HepG2 (cell line): ENCODE results near the gene C5. TPM values are rescaled to one million over a fixed set of nuclear protein-coding genes. Genes with fewer than 3 reads are reported as not detected.

Source experiments
- EED ChIP-seq: sonication (generic); formaldehyde crosslinking; IDR thresholded peaks from 2 replicates; pipeline ENCODE4 v1.5.0; 2020; ENCODE audit warnings: mild to moderate bottlenecking, missing genetic modification reagents
- GLMP ChIP-seq: sonication (generic); formaldehyde crosslinking; IDR thresholded peaks from 2 replicates; pipeline ENCODE4 v1.9.0; 2021; ENCODE audit warnings: missing genetic modification reagents, mild to moderate bottlenecking, borderline replicate concordance
- PHF20 ChIP-seq: sonication (generic); formaldehyde crosslinking; IDR thresholded peaks from 2 replicates; pipeline ENCODE4 v1.5.0; 2020; ENCODE audit warnings: mild to moderate bottlenecking, missing genetic modification reagents
- PHF8 ChIP-seq: sonication (generic); formaldehyde crosslinking; IDR thresholded peaks from 2 replicates; pipeline ENCODE4 v1.5.0; 2020; ENCODE audit warnings: missing genetic modification reagents
- ZBTB1 ChIP-seq: sonication (generic); formaldehyde crosslinking; IDR thresholded peaks from 2 replicates; pipeline ENCODE4 v1.4.0; 2020; ENCODE audit warnings: missing genetic modification reagents, borderline replicate concordance
- ZNF567 ChIP-seq: sonication (generic); formaldehyde crosslinking; IDR thresholded peaks from 2 replicates; pipeline ENCODE4 v1.8.1; 2023; ENCODE audit warnings: mild to moderate bottlenecking, missing genetic modification reagents, borderline replicate concordance
- polyA plus RNA-seq, 8 experiments: library from polyadenylated mRNA; depleted of rRNA in 3 of 8; stranded (reverse) in 7 of 8; unstranded in 1 of 8; fragments of >200 nt; fragmentation: Illumina TruSeq in 4 of 8; extraction: Trizol in 4 of 8; gene quantifications; 2 replicates each; pipeline versions ENCODE4 v1.2.1 to v1.2.3, GENCODE V29; 2011 to 2016; ENCODE audit warnings: low read depth in 4 of 8, missing spikeins in 1 of 8, mixed read lengths in 1 of 8; ENCODE audit not compliant: insufficient read depth in 1 of 8
- total RNA-seq, 5 experiments: library from RNA; depleted of rRNA; stranded (reverse); fragments of >200 nt; fragmentation: Illumina TruSeq; extraction: Trizol; gene quantifications; 2 replicates each; pipeline ENCODE4 v1.2.3, GENCODE V29; 2016; ENCODE audit warnings: low read depth in 1 of 5
- TF ChIP-seq, protein P1 (sequence below): IDR thresholded peaks from 2 replicates; pipeline ENCODE4 v1.6.1; 2016; ENCODE audit warnings: low read depth

C5 gene
- total and polyA plus RNA-seq, 2 of the 13 experiments (the other 11 are each of a cell fraction or from before 2014, with no cell fraction given) = 57.6 to 192 TPM

DNA sequence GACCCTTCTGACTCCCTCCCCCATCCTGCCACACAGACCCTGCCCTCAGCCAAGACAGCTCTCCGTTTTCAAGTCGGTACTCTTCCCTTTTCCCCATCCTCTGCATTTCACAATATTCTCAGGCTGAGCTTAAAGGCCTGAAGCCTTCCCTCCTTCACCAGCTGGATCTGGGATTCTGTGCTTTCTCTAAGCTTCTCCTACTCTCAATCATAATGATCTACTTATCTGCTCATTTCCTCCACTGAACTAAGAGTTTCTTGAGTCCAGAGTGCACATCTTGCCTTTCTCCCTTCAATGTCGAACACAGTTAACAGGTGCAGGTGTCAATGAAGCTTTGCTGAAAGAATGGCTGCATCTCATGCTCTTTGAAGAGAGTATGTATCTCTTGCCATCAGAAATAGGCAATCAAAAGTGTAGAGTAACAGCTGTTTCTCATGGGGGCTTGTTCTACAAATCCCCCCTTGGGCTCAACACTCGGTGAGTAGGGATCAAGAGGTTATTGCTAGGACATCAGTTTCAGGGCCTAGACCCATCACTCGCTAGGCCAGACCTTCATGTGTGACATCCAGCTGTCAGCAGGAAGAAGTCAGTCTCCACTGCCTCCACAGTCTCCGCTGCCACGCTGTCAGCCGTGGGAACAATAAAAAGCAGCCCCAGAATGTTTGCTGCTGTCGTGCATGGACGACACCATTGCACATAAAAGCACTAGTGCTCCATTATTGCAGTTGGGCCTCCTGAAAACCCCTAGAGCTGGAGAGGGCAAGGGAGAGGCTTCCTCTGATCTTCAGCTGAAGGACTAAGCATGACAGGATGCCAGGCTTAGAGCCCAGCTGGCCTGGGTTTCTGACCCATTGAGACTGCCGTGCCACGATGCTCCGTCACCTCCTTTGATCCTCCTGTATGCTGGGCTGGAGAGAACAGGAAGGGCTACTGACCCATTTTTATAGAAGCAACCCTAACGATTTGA, 147.2 kb downstream of the C5 start (continued):
- TF ChIP-seq PHF8 (CRISPR knock-in tag) = no peak
- TF ChIP-seq, protein P1, sequence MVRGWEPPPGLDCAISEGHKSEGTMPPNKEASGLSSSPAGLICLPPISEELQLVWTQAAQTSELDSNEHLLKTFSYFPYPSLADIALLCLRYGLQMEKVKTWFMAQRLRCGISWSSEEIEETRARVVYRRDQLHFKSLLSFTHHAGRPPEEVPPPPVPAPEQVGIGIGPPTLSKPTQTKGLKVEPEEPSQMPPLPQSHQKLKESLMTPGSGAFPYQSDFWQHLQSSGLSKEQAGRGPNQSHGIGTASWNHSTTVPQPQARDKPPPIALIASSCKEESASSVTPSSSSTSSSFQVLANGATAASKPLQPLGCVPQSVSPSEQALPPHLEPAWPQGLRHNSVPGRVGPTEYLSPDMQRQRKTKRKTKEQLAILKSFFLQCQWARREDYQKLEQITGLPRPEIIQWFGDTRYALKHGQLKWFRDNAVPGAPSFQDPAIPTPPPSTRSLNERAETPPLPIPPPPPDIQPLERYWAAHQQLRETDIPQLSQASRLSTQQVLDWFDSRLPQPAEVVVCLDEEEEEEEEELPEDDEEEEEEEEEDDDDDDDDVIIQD (CRISPR knock-in tag) = no peak
- TF ChIP-seq EED (CRISPR knock-in tag) = no peak
- no peak for TF ChIP-seq PHF20 (CRISPR knock-in tag)
- no peak for TF ChIP-seq ZBTB1 (CRISPR knock-in tag)
- no peak for TF ChIP-seq GLMP
- no peak for TF ChIP-seq ZNF567 (CRISPR knock-in tag)

Other genes with a start within 250 kb of the C5 start
- 18.1 and 32.6 TPM in 2 replicates for gene PSMD5, start 207.4 kb downstream of the C5 start, total RNA-seq (2016; rRNA removed; fragmentation: Illumina TruSeq; extraction: Trizol)
- 10.6 and 12.7 TPM in 2 replicates for gene PSMD5, start 207.4 kb downstream of the C5 start, polyA plus RNA-seq (2011; rRNA removed)
- 38.9 and 41.3 TPM in 2 replicates for gene PHF19, start 173.1 kb downstream of the C5 start, total RNA-seq (2016; rRNA removed; fragmentation: Illumina TruSeq; extraction: Trizol)
- 25.5 and 29.7 TPM in 2 replicates for gene PHF19, start 173.1 kb downstream of the C5 start, polyA plus RNA-seq (2011; rRNA removed)
- 0.11 and 0.44 TPM in 2 replicates for gene TRAF1, start 123.5 kb downstream of the C5 start, total RNA-seq (2016; rRNA removed; fragmentation: Illumina TruSeq; extraction: Trizol)
- gene TRAF1, start 123.5 kb downstream of the C5 start, polyA plus RNA-seq (2011; rRNA removed) = 1.0 and 1.8 TPM in 2 replicates
- 11.8 and 14.4 TPM in 2 replicates for gene CNTRL, start 24.7 kb upstream of the C5 start, total RNA-seq (2016; rRNA removed; fragmentation: Illumina TruSeq; extraction: Trizol)
- gene CNTRL, start 24.7 kb upstream of the C5 start, polyA plus RNA-seq (2011; rRNA removed) = 6.1 and 7.5 TPM in 2 replicates
- gene RAB14, start 151.6 kb upstream of the C5 start, total RNA-seq (2016; rRNA removed; fragmentation: Illumina TruSeq; extraction: Trizol) = 19.3 and 42.2 TPM in 2 replicates
- 15.3 and 17.4 TPM in 2 replicates for gene RAB14, start 151.6 kb upstream of the C5 start, polyA plus RNA-seq (2011; rRNA removed)
- 126 and 307 TPM in 2 replicates for gene GSN, start 217.9 kb upstream of the C5 start, total RNA-seq (2016; rRNA removed; fragmentation: Illumina TruSeq; extraction: Trizol)
- 294 and 436 TPM in 2 replicates for gene GSN, start 217.9 kb upstream of the C5 start, polyA plus RNA-seq (2011; rRNA removed)